ENCODE measurements around the gene BBS9.
"Not testable (repeated sequence)": the region's sequence is repeated elsewhere in the genome, so short reads cannot be mapped to it uniquely, and the experiment has no call there.

The BBS9 gene

DNA sequence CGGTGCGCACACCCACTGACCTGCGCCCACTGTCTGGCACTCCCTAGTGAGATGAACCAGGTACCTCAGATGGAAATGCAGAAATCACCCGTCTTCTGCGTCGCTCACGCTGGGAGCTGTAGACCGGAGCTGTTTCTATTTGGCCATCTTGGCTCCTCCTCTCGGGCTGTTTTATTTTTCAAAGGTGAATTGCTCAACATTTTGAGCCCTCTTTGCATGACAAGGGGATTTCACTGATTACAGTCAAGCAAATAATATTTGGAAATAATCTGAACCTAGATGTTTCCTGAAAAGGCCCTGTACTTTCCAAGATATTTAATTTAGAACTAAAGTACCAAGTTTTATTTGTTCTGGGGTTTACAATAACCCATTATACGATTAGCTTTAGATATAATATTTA, 398.2 kb downstream of the BBS9 start:
- H3K18ac ChIP-seq (ENCODE audit: low read depth in 1 of 2, low read length in 2 of 2); H3K27me3 ChIP-seq (ENCODE audit: control insufficient read depth in 1 of 2, insufficient read depth in 1 of 2, low read length in 2 of 2); H2AK5ac ChIP-seq (ENCODE audit: low read length, severe bottlenecking); H2BK5ac ChIP-seq (ENCODE audit: low read depth, low read length, poor library complexity, severe bottlenecking); H2AFZ ChIP-seq (ENCODE audit: low read depth, low read length); H2BK120ac ChIP-seq (ENCODE audit: low read depth, low read length); H2BK15ac ChIP-seq (ENCODE audit: low read depth, poor library complexity, severe bottlenecking); H4K91ac ChIP-seq (ENCODE audit: low read length); H3K9me3 ChIP-seq (ENCODE audit: control insufficient read depth, low read length); H3K4me3 ChIP-seq (ENCODE audit: insufficient read depth in 1 of 2, low read depth in 1 of 2, low read length in 2 of 2); H3K36me3 ChIP-seq (ENCODE audit: control insufficient read depth in 1 of 2, insufficient read depth in 2 of 2, low read depth in 1 of 2, low read length in 2 of 2); H3K27ac ChIP-seq (ENCODE audit: low read length, poor library complexity, severe bottlenecking); H4K8ac ChIP-seq (ENCODE audit: low read length); H2BK12ac ChIP-seq (ENCODE audit: low read length in 2 of 2); H3K23ac ChIP-seq (ENCODE audit: low read length in 2 of 2); H3K4me2 ChIP-seq (ENCODE audit: low read length, poor library complexity, severe bottlenecking); H3K4me1 ChIP-seq (ENCODE audit: control insufficient read depth, insufficient read depth, low read depth, low read length); H3K79me1 ChIP-seq (replicated peaks; ENCODE audit: low read length, poor library complexity, severe bottlenecking); H3K4ac ChIP-seq (ENCODE audit: low read depth in 1 of 2, low read length in 2 of 2); H3K9ac ChIP-seq (ENCODE audit: low read length); H3K14ac ChIP-seq (ENCODE audit: low read length in 2 of 2): not testable (repeated sequence)
- 28% methylated on average over 8 of the region's 10 CpGs for WGBS
- DNase-seq = peak; percentile 48

DNA sequence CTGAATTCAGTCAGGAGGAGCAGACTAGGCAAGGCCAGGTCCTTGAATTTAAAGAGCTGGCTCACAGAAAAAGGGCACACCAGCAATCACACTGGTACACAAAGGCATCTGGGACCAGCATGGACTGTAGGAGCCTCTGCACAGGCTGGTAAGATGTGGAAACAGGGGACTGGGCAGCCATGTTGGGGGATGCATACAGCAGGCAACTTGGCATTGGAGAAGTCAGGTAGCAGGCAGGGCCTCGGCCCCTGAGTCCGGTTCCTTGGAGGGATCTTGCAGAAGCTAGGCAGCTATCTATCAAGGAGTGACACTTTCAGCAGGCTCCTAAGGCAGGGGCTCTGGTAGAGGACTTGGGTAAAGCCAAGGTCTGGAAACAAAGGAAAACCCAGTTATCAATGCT, 399.7 kb downstream of the BBS9 start:
- H3K18ac ChIP-seq (ENCODE audit: low read depth in 1 of 2, low read length in 2 of 2) = peak overlapping the region in 1 of 2 experiments; percentile 67
- no peak overlapping the region for H2BK5ac ChIP-seq (ENCODE audit: low read depth, low read length, poor library complexity, severe bottlenecking)
- H2AK5ac ChIP-seq (ENCODE audit: low read length, severe bottlenecking) = no peak overlapping the region
- H3K14ac ChIP-seq (ENCODE audit: low read length in 2 of 2) = no peak overlapping the region
- H4K8ac ChIP-seq (ENCODE audit: low read length) = no peak overlapping the region
- H2BK15ac ChIP-seq (ENCODE audit: low read depth, poor library complexity, severe bottlenecking) = no peak overlapping the region
- no peak overlapping the region for H3K4me2 ChIP-seq (ENCODE audit: low read length, poor library complexity, severe bottlenecking)
- peak overlapping the region in 1 of 2 experiments; percentile 69 for H3K4ac ChIP-seq (ENCODE audit: low read depth in 1 of 2, low read length in 2 of 2)
- H3K79me1 ChIP-seq (replicated peaks; ENCODE audit: low read length, poor library complexity, severe bottlenecking) = no peaks in the 10 kb centered on the region
- no peak for DNase-seq
- H3K36me3 ChIP-seq (ENCODE audit: control insufficient read depth in 1 of 2, insufficient read depth in 2 of 2, low read depth in 1 of 2, low read length in 2 of 2) = peaks cover 0 to 4% of the 10 kb centered on the region in 2 experiments
- H2BK12ac ChIP-seq (ENCODE audit: low read length in 2 of 2) = peak overlapping the region in 1 of 2 experiments; percentile 65
- peak overlapping the region in 1 of 2 experiments; percentile 85 for H3K23ac ChIP-seq (ENCODE audit: low read length in 2 of 2)
- 94% methylated on average over 2 of the region's 2 CpGs for WGBS
- H3K4me1 ChIP-seq (ENCODE audit: control insufficient read depth, insufficient read depth, low read depth, low read length) = no peaks in the 10 kb centered on the region
- no peak overlapping the region for H3K4me3 ChIP-seq (ENCODE audit: insufficient read depth in 1 of 2, low read depth in 1 of 2, low read length in 2 of 2)
- H3K9ac ChIP-seq (ENCODE audit: low read length) = no peak overlapping the region
- H4K91ac ChIP-seq (ENCODE audit: low read length) = no peak overlapping the region
- H3K27ac ChIP-seq (ENCODE audit: low read length, poor library complexity, severe bottlenecking) = no peak overlapping the region
- H3K27me3 ChIP-seq (ENCODE audit: control insufficient read depth in 1 of 2, insufficient read depth in 1 of 2, low read length in 2 of 2) = no peaks in the 10 kb centered on the region
- H2BK120ac ChIP-seq (ENCODE audit: low read depth, low read length) = no peak overlapping the region
- H2AFZ ChIP-seq (ENCODE audit: low read depth, low read length) = no peak overlapping the region
- no peaks in the 10 kb centered on the region for H3K9me3 ChIP-seq (ENCODE audit: control insufficient read depth, low read length)

DNA sequence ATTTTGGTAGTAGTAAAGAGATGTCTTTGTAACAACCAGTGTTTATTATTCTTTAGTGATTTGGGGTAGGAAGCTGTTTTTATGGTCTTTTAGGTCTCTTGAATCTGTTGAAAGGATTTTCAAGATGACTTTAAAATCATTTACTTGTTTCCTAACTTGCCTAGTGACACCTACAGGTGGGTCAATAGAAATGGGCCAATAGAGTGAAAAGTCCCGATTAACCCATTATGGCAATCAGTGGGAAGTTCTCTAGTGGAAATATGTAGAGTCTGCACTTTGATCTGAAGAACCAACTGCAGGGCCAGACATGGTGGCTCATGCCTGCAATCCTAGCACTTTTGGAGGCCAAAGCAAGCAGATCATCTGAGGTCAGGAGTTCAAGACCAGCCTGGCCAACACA, 401.3 kb downstream of the BBS9 start:
- H3K23ac ChIP-seq (ENCODE audit: low read length in 2 of 2) = no peak overlapping the region

DNA sequence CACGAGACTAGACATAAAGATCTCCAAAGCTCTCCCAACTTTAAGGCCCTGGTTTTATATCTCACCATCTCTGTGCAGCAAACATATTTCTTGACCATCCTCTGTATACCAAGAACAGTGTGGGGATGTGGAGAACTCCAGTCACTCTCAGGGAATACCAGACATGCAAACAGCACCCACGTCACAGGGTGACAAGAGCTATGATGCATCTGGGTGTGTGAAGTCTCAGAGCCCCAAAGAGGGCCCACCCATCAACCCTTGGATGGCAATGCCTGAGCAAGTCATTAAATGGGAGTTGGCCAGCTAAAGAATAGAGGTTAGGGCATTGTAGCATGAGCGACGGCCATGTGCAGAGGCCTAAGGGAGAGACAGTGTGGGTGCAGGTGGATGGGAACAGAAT, 402.5 kb downstream of the BBS9 start:
- Histone ChIP-seq H2AK5ac (ENCODE audit: low read length, severe bottlenecking) (no peak overlapping the region), H3K14ac (ENCODE audit: low read length in 2 of 2) (no peak overlapping the region), H4K8ac (ENCODE audit: low read length) (no peak overlapping the region), H2BK15ac (ENCODE audit: low read depth, poor library complexity, severe bottlenecking) (no peak overlapping the region), H2BK120ac (ENCODE audit: low read depth, low read length) (no peak overlapping the region), H3K9me3 (ENCODE audit: control insufficient read depth, low read length) (no peaks in the 10 kb centered on the region), H3K36me3 (ENCODE audit: control insufficient read depth in 1 of 2, insufficient read depth in 2 of 2, low read depth in 1 of 2, low read length in 2 of 2) (peaks cover 0 to 6% of the 10 kb centered on the region in 2 experiments), H2BK12ac (ENCODE audit: low read length in 2 of 2) (no peak overlapping the region), H2AFZ (ENCODE audit: low read depth, low read length) (no peak overlapping the region), H3K4me3 (ENCODE audit: insufficient read depth in 1 of 2, low read depth in 1 of 2, low read length in 2 of 2) (no peak overlapping the region), H3K27me3 (ENCODE audit: control insufficient read depth in 1 of 2, insufficient read depth in 1 of 2, low read length in 2 of 2) (no peaks in the 10 kb centered on the region), H3K23ac (ENCODE audit: low read length in 2 of 2) (no peak overlapping the region), H3K4me2 (ENCODE audit: low read length, poor library complexity, severe bottlenecking) (no peak overlapping the region), H3K4me1 (ENCODE audit: control insufficient read depth, insufficient read depth, low read depth, low read length) (peaks cover 2% of the 10 kb centered on the region), H4K91ac (ENCODE audit: low read length) (no peak overlapping the region), H3K27ac (ENCODE audit: low read length, poor library complexity, severe bottlenecking) (no peak overlapping the region), H3K18ac (ENCODE audit: low read depth in 1 of 2, low read length in 2 of 2) (no peak overlapping the region), H2BK5ac (ENCODE audit: low read depth, low read length, poor library complexity, severe bottlenecking) (no peak overlapping the region), H3K79me1 (replicated peaks; ENCODE audit: low read length, poor library complexity, severe bottlenecking) (no peaks in the 10 kb centered on the region), H3K9ac (ENCODE audit: low read length) (no peak overlapping the region), H3K4ac (ENCODE audit: low read depth in 1 of 2, low read length in 2 of 2) (no peak overlapping the region)
- DNase-seq = no peak
- 97% methylated on average over 3 of the region's 4 CpGs for WGBS

More for the DNA sequence above, 401.3 kb downstream of the BBS9 start:
- Histone ChIP-seq H3K4ac (ENCODE audit: low read depth in 1 of 2, low read length in 2 of 2) (no peak overlapping the region), H4K91ac (ENCODE audit: low read length) (no peak overlapping the region), H3K79me1 (replicated peaks; ENCODE audit: low read length, poor library complexity, severe bottlenecking) (no peaks in the 10 kb centered on the region), H3K9ac (ENCODE audit: low read length) (no peak overlapping the region), H3K4me1 (ENCODE audit: control insufficient read depth, insufficient read depth, low read depth, low read length) (peaks cover 2% of the 10 kb centered on the region), H2AK5ac (ENCODE audit: low read length, severe bottlenecking) (no peak overlapping the region), H2BK5ac (ENCODE audit: low read depth, low read length, poor library complexity, severe bottlenecking) (no peak overlapping the region), H3K4me2 (ENCODE audit: low read length, poor library complexity, severe bottlenecking) (no peak overlapping the region), H2BK120ac (ENCODE audit: low read depth, low read length) (no peak overlapping the region), H3K27me3 (ENCODE audit: control insufficient read depth in 1 of 2, insufficient read depth in 1 of 2, low read length in 2 of 2) (no peaks in the 10 kb centered on the region), H2BK12ac (ENCODE audit: low read length in 2 of 2) (no peak overlapping the region), H3K36me3 (ENCODE audit: control insufficient read depth in 1 of 2, insufficient read depth in 2 of 2, low read depth in 1 of 2, low read length in 2 of 2) (peaks cover 0 to 6% of the 10 kb centered on the region in 2 experiments), H3K4me3 (ENCODE audit: insufficient read depth in 1 of 2, low read depth in 1 of 2, low read length in 2 of 2) (no peak overlapping the region), H2BK15ac (ENCODE audit: low read depth, poor library complexity, severe bottlenecking) (no peak overlapping the region), H3K9me3 (ENCODE audit: control insufficient read depth, low read length) (no peaks in the 10 kb centered on the region), H4K8ac (ENCODE audit: low read length) (no peak overlapping the region), H3K18ac (ENCODE audit: low read depth in 1 of 2, low read length in 2 of 2) (no peak overlapping the region), H2AFZ (ENCODE audit: low read depth, low read length) (no peak overlapping the region), H3K14ac (ENCODE audit: low read length in 2 of 2) (no peak overlapping the region), H3K27ac (ENCODE audit: low read length, poor library complexity, severe bottlenecking) (no peak overlapping the region)
- WGBS = 86% methylated on average over 1 of the region's 1 CpG
- no peak for DNase-seq
